Measurements from ENCODE around the gene OR9A2.
"Not testable (repeated sequence)": the region's sequence is repeated elsewhere in the genome, so short reads cannot be mapped to it uniquely, and the experiment has no call there.

Gene OR9A2

DNA sequence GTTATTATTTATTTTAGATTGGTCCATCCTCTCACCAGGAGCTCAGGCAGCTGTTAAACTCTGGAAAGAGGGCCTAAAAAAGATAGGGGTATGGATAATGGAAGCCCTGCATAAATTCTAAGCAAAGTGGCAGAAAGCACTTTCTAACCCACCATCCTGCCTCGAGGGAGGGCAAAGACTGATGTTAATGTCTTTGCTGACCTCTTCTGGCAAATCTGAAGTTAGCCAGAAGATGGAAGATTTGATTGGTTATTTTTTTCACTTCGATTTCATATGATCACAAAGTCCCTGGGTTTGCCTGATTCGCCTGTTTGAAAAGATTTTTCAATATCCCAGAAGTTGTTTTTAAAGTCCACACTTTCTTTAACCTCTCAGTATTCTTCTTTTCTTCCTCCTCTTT, 24.8 kb downstream of the OR9A2 start:
- no peaks in the 10 kb centered on the region for H3K36me3 ChIP-seq (ENCODE audit: insufficient read depth, low read length)
- H3K9me3 ChIP-seq (ENCODE audit: low read length) = no peaks in the 10 kb centered on the region
- no peak overlapping the region for H3K27ac ChIP-seq (ENCODE audit: low read depth, low read length)
- H3K9ac ChIP-seq (ENCODE audit: low read length) = no peak overlapping the region
- H3K4me1 ChIP-seq (ENCODE audit: insufficient read depth, low read length) = peaks cover 3% of the 10 kb centered on the region
- H3K4me3 ChIP-seq (ENCODE audit: low read depth in 1 of 2, low read length in 2 of 2) = no peak overlapping the region
- H3K27me3 ChIP-seq (ENCODE audit: control insufficient read depth in 1 of 2, insufficient read depth in 2 of 2, low read length in 2 of 2) = no peaks in the 10 kb centered on the region

DNA sequence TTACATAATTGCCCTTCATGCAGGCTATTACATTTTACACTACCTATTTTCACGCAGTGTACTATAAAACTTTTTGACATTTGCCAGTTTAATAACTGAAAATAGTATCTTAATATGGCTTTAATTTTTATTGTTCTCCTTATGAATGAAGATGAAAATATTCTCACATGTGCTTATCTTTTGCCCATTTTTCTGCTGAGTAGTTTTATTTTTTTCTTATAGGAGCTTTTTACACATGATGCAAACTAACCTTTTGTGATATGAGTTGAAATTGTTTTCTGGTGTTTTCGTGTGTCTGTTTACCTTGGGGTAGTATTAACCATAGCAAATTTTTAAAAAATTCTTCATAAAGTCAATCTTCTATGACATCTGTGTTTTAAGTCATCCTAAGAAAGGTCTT, 26.3 kb downstream of the OR9A2 start:
- Histone ChIP-seq H3K27me3 (ENCODE audit: control insufficient read depth in 1 of 2, insufficient read depth in 2 of 2, low read length in 2 of 2) (no peaks in the 10 kb centered on the region), H3K4me3 (ENCODE audit: low read depth in 1 of 2, low read length in 2 of 2) (no peak overlapping the region), H3K4me1 (ENCODE audit: insufficient read depth, low read length) (peaks cover 3% of the 10 kb centered on the region), H3K27ac (ENCODE audit: low read depth, low read length) (no peak overlapping the region), H3K36me3 (ENCODE audit: insufficient read depth, low read length) (no peaks in the 10 kb centered on the region), H3K9me3 (ENCODE audit: low read length) (no peaks in the 10 kb centered on the region), H3K9ac (ENCODE audit: low read length) (no peak overlapping the region)

DNA sequence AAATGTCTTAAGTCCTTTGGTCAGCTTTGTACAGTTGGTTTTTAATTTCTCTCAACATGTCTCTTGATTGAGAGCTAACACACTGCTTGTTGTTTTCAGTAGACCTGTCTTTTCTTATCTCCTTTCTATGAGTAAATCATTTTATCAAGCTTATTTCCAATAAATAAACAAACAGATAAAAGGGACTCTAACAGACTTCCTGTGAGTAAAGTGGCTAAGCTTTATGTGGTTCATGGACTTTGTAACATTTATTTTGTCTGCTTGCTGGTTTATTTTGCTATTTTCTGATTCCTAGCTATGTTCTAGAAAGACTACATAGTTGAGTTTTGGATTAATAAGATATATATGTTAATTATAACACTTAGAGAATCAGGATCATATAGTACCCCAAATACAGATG, 27.1 kb downstream of the OR9A2 start:
- Histone ChIP-seq H3K9ac (ENCODE audit: low read length) (no peak overlapping the region), H3K9me3 (ENCODE audit: low read length) (no peaks in the 10 kb centered on the region), H3K36me3 (ENCODE audit: insufficient read depth, low read length) (no peaks in the 10 kb centered on the region), H3K27me3 (ENCODE audit: control insufficient read depth in 1 of 2, insufficient read depth in 2 of 2, low read length in 2 of 2) (no peaks in the 10 kb centered on the region), H3K4me3 (ENCODE audit: low read depth in 1 of 2, low read length in 2 of 2) (no peak overlapping the region), H3K27ac (ENCODE audit: low read depth, low read length) (no peak overlapping the region), H3K4me1 (ENCODE audit: insufficient read depth, low read length) (peaks cover 3% of the 10 kb centered on the region)

DNA sequence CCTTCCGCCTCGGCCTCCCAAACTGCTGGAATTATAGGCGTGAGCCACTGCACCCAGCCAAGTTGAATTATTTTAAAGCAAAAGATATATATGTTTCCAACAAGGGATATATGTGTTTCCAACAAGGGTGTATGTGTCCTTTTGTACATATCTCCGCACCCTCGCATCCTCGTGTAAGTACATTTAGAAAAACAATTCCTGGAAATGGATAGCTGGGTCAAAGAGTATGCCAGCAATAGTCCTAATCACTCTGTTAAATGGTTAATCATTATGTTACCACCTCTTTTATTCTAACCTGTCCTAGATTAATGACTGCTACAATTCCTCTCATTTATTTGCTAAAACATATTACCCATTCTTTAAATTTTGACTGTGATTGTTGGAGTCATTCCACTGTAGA, 28.0 kb downstream of the OR9A2 start:
- Histone ChIP-seq H3K27ac (ENCODE audit: low read depth, low read length) (no peak overlapping the region), H3K27me3 (ENCODE audit: control insufficient read depth in 1 of 2, insufficient read depth in 2 of 2, low read length in 2 of 2) (no peaks in the 10 kb centered on the region), H3K9ac (ENCODE audit: low read length) (no peak overlapping the region), H3K4me1 (ENCODE audit: insufficient read depth, low read length) (peaks cover 3% of the 10 kb centered on the region), H3K9me3 (ENCODE audit: low read length) (no peaks in the 10 kb centered on the region), H3K4me3 (ENCODE audit: low read depth in 1 of 2, low read length in 2 of 2) (no peak overlapping the region), H3K36me3 (ENCODE audit: insufficient read depth, low read length) (no peaks in the 10 kb centered on the region)

DNA sequence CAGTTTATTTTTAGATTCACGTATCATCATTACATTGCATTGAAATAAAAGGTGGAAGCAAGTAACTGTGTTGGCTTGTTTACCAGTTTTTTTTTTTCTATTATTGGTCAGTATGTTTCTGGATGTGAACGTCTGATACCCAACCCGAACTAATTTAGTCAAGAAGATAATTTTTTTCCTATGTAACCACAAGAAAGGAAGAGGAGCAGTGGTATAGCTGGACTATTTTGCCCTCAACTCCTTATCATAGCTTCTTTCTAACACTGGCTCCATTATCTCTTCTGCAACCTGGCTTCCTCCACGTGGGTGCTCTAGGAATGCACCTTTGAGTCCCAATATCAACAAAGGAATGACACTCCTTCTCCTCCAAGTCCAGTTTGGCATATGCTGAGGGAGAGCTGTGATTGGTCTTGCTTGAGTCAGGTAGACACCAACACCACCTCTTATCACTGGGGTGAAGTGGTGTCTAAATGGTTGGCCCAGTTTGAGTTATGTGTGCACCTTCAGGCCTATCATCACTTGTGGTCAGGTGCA, 29.4 kb downstream of the OR9A2 start:
- no peak overlapping the region for H3K4me3 ChIP-seq (ENCODE audit: low read depth in 1 of 2, low read length in 2 of 2)
- no peaks in the 10 kb centered on the region for H3K4me1 ChIP-seq (ENCODE audit: insufficient read depth, low read length)
- no peak overlapping the region for H3K27ac ChIP-seq (ENCODE audit: low read depth, low read length)
- no peaks in the 10 kb centered on the region for H3K27me3 ChIP-seq (ENCODE audit: control insufficient read depth in 1 of 2, insufficient read depth in 2 of 2, low read length in 2 of 2)
- H3K9ac ChIP-seq (ENCODE audit: low read length) = no peak overlapping the region
- H3K9me3 ChIP-seq (ENCODE audit: low read length) = no peaks in the 10 kb centered on the region
- no peaks in the 10 kb centered on the region for H3K36me3 ChIP-seq (ENCODE audit: insufficient read depth, low read length)

DNA sequence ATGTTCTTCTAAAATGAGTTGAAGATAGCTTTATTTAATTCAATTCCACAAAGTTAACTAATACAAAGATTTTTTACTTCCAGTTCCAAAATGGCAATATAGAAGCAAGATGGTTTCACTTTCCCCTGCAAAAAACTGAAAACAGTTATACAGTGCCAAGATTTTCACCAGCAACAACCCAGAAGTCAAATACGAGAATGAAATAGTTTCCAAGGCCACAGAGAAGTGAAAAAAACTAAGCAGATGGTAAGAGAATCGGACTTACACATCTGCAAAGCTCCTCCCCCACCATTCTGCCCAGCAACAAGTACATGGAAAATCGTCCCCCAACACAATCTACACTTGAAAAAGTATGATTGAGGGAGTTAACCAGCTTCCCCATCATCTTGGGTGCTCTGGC, 34.5 kb downstream of the OR9A2 start:
- Histone ChIP-seq H3K9me3 (ENCODE audit: low read length) (no peaks in the 10 kb centered on the region), H3K4me3 (ENCODE audit: low read depth in 1 of 2, low read length in 2 of 2) (no peak overlapping the region), H3K4me1 (ENCODE audit: insufficient read depth, low read length) (no peaks in the 10 kb centered on the region), H3K27ac (ENCODE audit: low read depth, low read length) (no peak overlapping the region), H3K9ac (ENCODE audit: low read length) (no peak overlapping the region), H3K36me3 (ENCODE audit: insufficient read depth, low read length) (no peaks in the 10 kb centered on the region), H3K27me3 (ENCODE audit: control insufficient read depth in 1 of 2, insufficient read depth in 2 of 2, low read length in 2 of 2) (no peaks in the 10 kb centered on the region)

DNA sequence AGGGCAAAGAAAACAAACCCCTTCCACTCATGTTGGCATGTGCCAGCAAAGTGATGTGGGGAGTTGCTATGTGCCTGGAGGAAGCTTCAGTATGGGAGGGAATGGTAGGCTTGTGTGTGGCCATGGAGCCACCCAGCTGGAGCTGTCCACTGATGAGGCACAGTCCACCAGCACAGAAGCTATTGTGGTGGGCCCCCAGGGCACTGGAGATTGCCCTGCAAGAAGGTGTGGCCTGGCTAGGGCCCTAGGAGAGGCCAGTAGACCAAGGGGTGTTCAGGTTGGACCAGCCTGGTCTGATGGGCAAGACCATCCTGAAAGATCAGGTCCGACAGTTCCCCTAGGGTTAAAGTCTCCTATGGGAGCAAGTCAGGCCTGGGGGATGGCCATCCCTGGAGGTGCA, 42.6 kb downstream of the OR9A2 start:
- no peak overlapping the region for H3K9ac ChIP-seq (ENCODE audit: low read length)
- no peak overlapping the region for H3K4me3 ChIP-seq (ENCODE audit: low read depth in 1 of 2, low read length in 2 of 2)

DNA sequence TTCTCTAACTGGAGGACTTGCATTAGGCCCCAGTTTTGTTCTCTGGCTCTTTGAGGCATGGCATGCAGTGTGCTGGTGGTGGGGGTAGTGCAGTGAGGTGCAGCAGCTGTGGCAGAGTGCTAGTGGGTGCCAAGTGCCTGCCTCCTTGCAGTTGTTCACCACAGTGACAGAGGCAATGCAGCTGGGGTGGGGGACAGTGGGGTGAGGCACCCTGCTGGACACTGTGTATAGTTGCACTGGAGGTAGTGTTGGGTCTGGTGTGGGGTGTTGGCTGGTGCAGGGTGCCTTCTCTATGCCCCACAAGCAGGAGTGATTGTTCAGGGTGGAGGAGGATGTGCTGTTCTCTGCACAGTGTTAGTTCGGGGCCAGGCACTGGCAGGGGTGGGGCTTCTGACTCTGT, 43.1 kb downstream of the OR9A2 start:
- Histone ChIP-seq H3K9me3 (ENCODE audit: low read length) (peaks cover 6% of the 10 kb centered on the region), H3K27me3 (ENCODE audit: control insufficient read depth in 1 of 2, insufficient read depth in 2 of 2, low read length in 2 of 2) (no peaks in the 10 kb centered on the region), H3K36me3 (ENCODE audit: insufficient read depth, low read length) (no peaks in the 10 kb centered on the region), H3K27ac (ENCODE audit: low read depth, low read length) (no peak overlapping the region), H3K4me1 (ENCODE audit: insufficient read depth, low read length) (no peaks in the 10 kb centered on the region), H3K4me3 (ENCODE audit: low read depth in 1 of 2, low read length in 2 of 2) (no peak overlapping the region), H3K9ac (ENCODE audit: low read length) (no peak overlapping the region)

More for the DNA sequence above, 42.6 kb downstream of the OR9A2 start:
- no peaks in the 10 kb centered on the region for H3K36me3 ChIP-seq (ENCODE audit: insufficient read depth, low read length)
- no peaks in the 10 kb centered on the region for H3K27me3 ChIP-seq (ENCODE audit: control insufficient read depth in 1 of 2, insufficient read depth in 2 of 2, low read length in 2 of 2)
- peaks cover 6% of the 10 kb centered on the region for H3K9me3 ChIP-seq (ENCODE audit: low read length)
- no peaks in the 10 kb centered on the region for H3K4me1 ChIP-seq (ENCODE audit: insufficient read depth, low read length)
- no peak overlapping the region for H3K27ac ChIP-seq (ENCODE audit: low read depth, low read length)

DNA sequence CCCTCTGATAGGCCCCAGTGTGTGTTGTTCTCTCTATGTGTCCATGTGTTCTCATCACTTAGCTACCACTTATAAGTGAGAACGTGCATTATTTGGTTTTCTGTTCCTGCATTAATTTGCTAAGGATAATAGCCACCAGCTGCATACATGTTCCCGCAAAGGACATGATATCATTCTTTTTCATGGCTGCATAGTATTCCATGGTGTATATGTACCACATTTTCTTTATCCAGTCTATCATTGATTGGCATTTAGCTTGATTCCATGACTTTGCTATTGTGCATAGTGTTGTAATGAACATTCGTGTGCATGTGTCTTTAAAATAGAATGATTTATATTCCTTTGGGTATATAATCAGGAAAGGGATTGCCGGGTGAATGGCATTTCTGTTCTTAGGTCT, 48.5 kb downstream of the OR9A2 start:
- not testable (repeated sequence) for H3K36me3 ChIP-seq (ENCODE audit: insufficient read depth, low read length); H3K9me3 ChIP-seq (ENCODE audit: low read length); H3K27me3 ChIP-seq (ENCODE audit: control insufficient read depth in 1 of 2, insufficient read depth in 2 of 2, low read length in 2 of 2); H3K4me3 ChIP-seq (ENCODE audit: low read depth in 1 of 2, low read length in 2 of 2); H3K9ac ChIP-seq (ENCODE audit: low read length); H3K4me1 ChIP-seq (ENCODE audit: insufficient read depth, low read length); H3K27ac ChIP-seq (ENCODE audit: low read depth, low read length)

Data from muscle layer of colon (tissue), 2 donors.